Hepatocyte (in vitro differentiated cells): ENCODE measurements around the gene MEA1. TPM values are rescaled to one million over a fixed set of nuclear protein-coding genes. Genes with fewer than 3 reads are reported as not detected.

Source experiments
- DNase-seq: peaks from one replicate; pipeline ENCODE4 v3.0.0-alpha.2; 2016; ENCODE audit warnings: low spot score
- H2AFZ ChIP-seq: fragments of 200-600 bp; sonication (generic); 2 replicates; pipeline ENCODE4 v1.6.0; 2016; ENCODE audit warnings: antibody characterized with exemption, mild to moderate bottlenecking
- H3K27ac ChIP-seq: fragments of 200-600 bp; sonication (generic); 2 replicates; pipeline ENCODE4 v1.5.1; 2016; ENCODE audit warnings: mild to moderate bottlenecking
- H3K27me3 ChIP-seq: fragments of 200-600 bp; sonication (generic); 2 replicates; pipeline ENCODE4 v1.6.1; 2016
- H3K36me3 ChIP-seq: fragments of 200-600 bp; sonication (generic); replicated peaks from 2 replicates; pipeline ENCODE4 v1.5.1; 2016; ENCODE audit warnings: low read depth; ENCODE audit not compliant: insufficient read depth
- H3K4me1 ChIP-seq: fragments of 200-600 bp; sonication (generic); 2 replicates; pipeline ENCODE4 v1.5.1; 2016; ENCODE audit warnings: mild to moderate bottlenecking, moderate library complexity; ENCODE audit not compliant: insufficient read depth
- H3K4me2 ChIP-seq: fragments of 200-600 bp; sonication (generic); 2 replicates; pipeline ENCODE4 v1.6.0; 2016
- H3K4me3 ChIP-seq: fragments of 200-600 bp; sonication (generic); 2 replicates; pipeline ENCODE4 v1.5.1; 2016; ENCODE audit warnings: mild to moderate bottlenecking
- H3K79me2 ChIP-seq: fragments of 200-600 bp; sonication (generic); 2 replicates; pipeline ENCODE4 v1.6.0; 2017; ENCODE audit warnings: mild to moderate bottlenecking
- H3K9me2 ChIP-seq: fragments of 200-600 bp; sonication (generic); replicated peaks from 2 replicates; pipeline ENCODE4 v1.6.0; 2017; ENCODE audit warnings: mild to moderate bottlenecking; ENCODE audit not compliant: insufficient read depth
- H3K9me3 ChIP-seq: fragments of 200-600 bp; sonication (generic); 2 replicates; pipeline ENCODE4 v1.5.1; 2016; ENCODE audit warnings: low read depth, mild to moderate bottlenecking
- H4K20me1 ChIP-seq: fragments of 200-600 bp; sonication (generic); 2 replicates; pipeline ENCODE4 v1.6.0; 2016; ENCODE audit warnings: mild to moderate bottlenecking; ENCODE audit not compliant: insufficient read depth, poor library complexity, severe bottlenecking
- CTCF ChIP-seq: fragments of 200-600 bp; sonication (generic); IDR thresholded peaks from 2 replicates; pipeline ENCODE4 v1.5.1; 2016; ENCODE audit warnings: antibody characterized with exemption, mild to moderate bottlenecking; ENCODE audit not compliant: poor library complexity
- EZH2 ChIP-seq: fragments of 200-600 bp; sonication (generic); IDR thresholded peaks from 2 replicates; pipeline ENCODE4 v1.6.1; 2016; ENCODE audit warnings: antibody characterized with exemption, mild to moderate bottlenecking, borderline replicate concordance
- EZH2phosphoT487 ChIP-seq: fragments of 200-600 bp; sonication (generic); IDR thresholded peaks from one replicate; pipeline ENCODE4 v1.6.1; 2018; ENCODE audit warnings: antibody characterized with exemption, mild to moderate bottlenecking, low read depth, moderate library complexity; ENCODE audit not compliant: unreplicated experiment, severe bottlenecking
- WGBS: methylation state at CpG from one replicate; pipeline ENCODE4 v1.1.6; 2016; ENCODE audit warnings: low lambda C conversion rate; ENCODE audit errors: missing lambda C conversion rate; 5-methylcytosine and 5-hydroxymethylcytosine counted together
- polyA plus RNA-seq: library from polyadenylated mRNA; unstranded; fragments of >200 nt; fragmentation: Nextera tagmentation; extraction: Ambion mirVana; gene quantifications from 2 replicates; pipeline ENCODE4 v1.2.1, GENCODE V29; 2016
- total RNA-seq: library from RNA; depleted of rRNA; stranded (reverse); fragments of >200 nt; gene quantifications from 2 replicates; pipeline ENCODE4 v1.2.3, GENCODE V29; 2014

MEA1 gene
- total and polyA plus RNA-seq, 2 experiments from 2014 or later, result 73.3 to 127 TPM

GRCh38 chr6:42970871-42971612 lies 42.7 kb downstream of the MEA1 start:
- Histone ChIP-seq H3K9me3 (no peaks in the 10 kb centered on the region), H3K4me2 (no peak overlapping the region), H4K20me1 (no peaks in the 10 kb centered on the region), H2AFZ (no peak overlapping the region), H3K27me3 (no peaks in the 10 kb centered on the region), H3K9me2 (no peaks in the 10 kb centered on the region), H3K36me3 (no peaks in the 10 kb centered on the region), H3K4me3 (no peak overlapping the region), H3K27ac (no peak overlapping the region), H3K4me1 (no peaks in the 10 kb centered on the region), H3K79me2 (peaks cover 6% of the 10 kb centered on the region)
- WGBS, result 89% methylated on average over 4 of the region's 4 CpGs
- DNase-seq, result no peak
- no peak for TF ChIP-seq EZH2phosphoT487
- no peak for TF ChIP-seq EZH2
- no peak for TF ChIP-seq CTCF

GRCh38 chr6:42969934-42970333 lies 43.8 kb downstream of the MEA1 start:
- no peak overlapping the region for H2AFZ ChIP-seq
- H3K27ac ChIP-seq, result no peak overlapping the region
- 87% methylated on average over 4 of the region's 4 CpGs for WGBS
- H3K9me2 ChIP-seq, result no peaks in the 10 kb centered on the region
- H3K4me2 ChIP-seq, result no peak overlapping the region
- no peaks in the 10 kb centered on the region for H4K20me1 ChIP-seq
- no peaks in the 10 kb centered on the region for H3K4me1 ChIP-seq
- DNase-seq, result no peak
- TF ChIP-seq EZH2 (no peak), EZH2phosphoT487 (no peak), CTCF (no peak)
- H3K36me3 ChIP-seq, result no peaks in the 10 kb centered on the region
- H3K27me3 ChIP-seq, result no peaks in the 10 kb centered on the region
- no peaks in the 10 kb centered on the region for H3K9me3 ChIP-seq
- H3K4me3 ChIP-seq, result no peak overlapping the region
- H3K79me2 ChIP-seq, result no peaks in the 10 kb centered on the region

GRCh38 chr6:42969431-42969830 lies 44.3 kb downstream of the MEA1 start:
- H3K9me2 ChIP-seq, result no peaks in the 10 kb centered on the region
- no peaks in the 10 kb centered on the region for H3K9me3 ChIP-seq
- H2AFZ ChIP-seq, result no peak overlapping the region
- no peaks in the 10 kb centered on the region for H4K20me1 ChIP-seq
- no peak overlapping the region for H3K4me3 ChIP-seq
- no peaks in the 10 kb centered on the region for H3K79me2 ChIP-seq
- H3K27me3 ChIP-seq, result no peaks in the 10 kb centered on the region
- H3K27ac ChIP-seq, result no peak overlapping the region
- no peak for DNase-seq
- H3K4me1 ChIP-seq, result no peaks in the 10 kb centered on the region
- H3K4me2 ChIP-seq, result no peak overlapping the region
- no peaks in the 10 kb centered on the region for H3K36me3 ChIP-seq
- WGBS, result 85% methylated on average over 2 of the region's 2 CpGs
- TF ChIP-seq EZH2 (no peak), EZH2phosphoT487 (no peak), CTCF (no peak)
